GM19023 (cell line): ENCODE data around the gene OR5H6.
"Not testable (repeated sequence)": the region's sequence is repeated elsewhere in the genome, so short reads cannot be mapped to it uniquely, and the experiment has no call there.

ENCODE experiments used
- ATAC-seq: cut with Tn5 transposase; IDR thresholded peaks from one replicate; pipeline ENCODE4 v1.9.1; 2021; ENCODE audit warnings: mild to moderate bottlenecking, moderate library complexity; ENCODE audit not compliant: unreplicated experiment

The OR5H6 gene

DNA sequence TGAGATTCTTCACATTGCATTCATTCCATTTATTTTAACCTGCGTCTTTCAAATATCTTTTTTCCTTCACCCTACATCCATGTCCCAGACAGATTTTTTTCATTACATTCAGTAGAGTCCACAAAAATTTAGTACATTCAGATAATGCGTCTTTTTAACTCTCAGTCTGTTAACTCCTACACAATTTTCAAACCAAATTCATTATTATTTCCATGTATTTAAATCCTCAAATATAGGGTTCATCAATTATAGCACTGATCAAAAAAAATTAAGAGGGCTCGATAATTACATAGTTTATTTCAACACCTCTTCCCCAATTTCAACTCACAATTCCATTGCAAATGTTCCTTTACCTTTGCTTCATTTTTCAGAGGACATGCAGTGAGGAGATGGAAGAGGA, at the start of gene OR5H6:
Gene OR5H6 (plus strand): TSS at position 301 of the 400 bp plus-strand sequence. CDS start 89 bp downstream, at position 390.
- no peak for ATAC-seq

DNA sequence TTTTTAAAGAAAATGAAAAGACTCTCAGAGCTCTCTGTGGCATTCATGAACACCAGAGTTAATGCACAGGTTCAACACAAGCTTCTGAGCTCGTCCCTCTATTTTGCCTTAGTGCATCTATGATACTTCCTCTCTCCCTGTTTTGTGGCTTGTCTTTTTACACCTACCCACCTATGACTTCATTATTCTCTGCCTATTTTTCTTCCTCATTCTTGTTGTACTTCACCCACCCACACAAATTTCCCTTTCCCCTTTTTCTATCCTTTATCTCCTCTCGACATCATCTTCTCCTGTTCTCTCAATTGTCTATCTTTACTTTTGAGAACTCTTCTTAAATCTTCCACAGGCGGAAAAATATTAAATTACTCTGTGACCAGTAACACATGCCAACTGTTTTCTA, 49.0 kb upstream of the OR5H6 start:
- ATAC-seq, result no peak

DNA sequence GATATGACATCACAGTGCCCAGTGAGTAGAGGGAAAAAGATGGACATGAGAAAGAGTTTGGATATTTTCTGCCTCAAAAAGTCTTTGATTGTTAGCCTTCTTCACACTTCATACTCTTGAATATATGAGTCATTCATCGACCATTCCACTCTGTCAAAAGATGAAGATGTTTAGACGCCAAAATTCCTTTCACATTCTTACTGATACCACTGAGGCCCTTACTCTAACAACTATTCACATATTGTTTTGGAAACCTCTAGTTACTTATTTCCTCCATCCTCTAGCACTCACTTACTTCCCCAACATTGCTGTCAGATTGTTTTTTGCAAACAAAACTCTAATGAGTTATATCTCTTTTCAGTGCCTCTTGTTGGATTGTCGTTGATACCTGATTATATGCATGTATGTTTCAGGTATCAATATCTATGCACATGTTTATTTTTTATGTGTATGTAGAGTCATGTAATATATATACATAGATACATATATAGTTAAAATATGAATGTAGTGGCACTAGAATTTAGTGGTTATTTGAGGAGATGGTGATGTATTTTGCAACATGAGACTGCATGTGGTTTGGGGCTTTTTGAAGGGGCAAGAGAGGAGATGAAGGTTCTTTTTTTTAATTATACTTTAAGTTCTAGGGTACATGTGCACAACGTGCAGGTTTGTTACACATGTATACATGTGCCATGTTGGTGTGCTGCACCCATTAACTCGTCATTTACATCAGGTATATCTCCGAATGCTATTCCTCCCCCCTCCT, 40.0 kb upstream of the OR5H6 start:
- no peak for ATAC-seq

DNA sequence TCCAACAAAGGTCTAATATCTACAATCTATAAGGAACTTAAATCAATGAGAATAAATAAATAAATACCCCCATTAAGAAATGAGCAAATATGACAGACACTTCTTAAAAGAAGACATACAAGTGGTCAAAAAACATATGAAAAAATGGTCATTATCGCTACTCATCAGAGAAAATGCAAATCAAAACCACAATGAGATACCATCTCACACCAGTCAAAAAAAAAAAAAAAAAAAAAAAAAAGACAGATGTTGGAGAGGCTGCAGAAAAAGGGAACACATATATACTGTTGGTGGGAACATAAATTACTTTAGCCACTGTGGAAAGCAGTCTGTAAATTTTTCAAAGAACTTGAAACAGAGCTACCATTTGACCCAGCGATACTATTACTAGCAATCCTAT, 31.6 kb upstream of the OR5H6 start:
- no peak for ATAC-seq

DNA sequence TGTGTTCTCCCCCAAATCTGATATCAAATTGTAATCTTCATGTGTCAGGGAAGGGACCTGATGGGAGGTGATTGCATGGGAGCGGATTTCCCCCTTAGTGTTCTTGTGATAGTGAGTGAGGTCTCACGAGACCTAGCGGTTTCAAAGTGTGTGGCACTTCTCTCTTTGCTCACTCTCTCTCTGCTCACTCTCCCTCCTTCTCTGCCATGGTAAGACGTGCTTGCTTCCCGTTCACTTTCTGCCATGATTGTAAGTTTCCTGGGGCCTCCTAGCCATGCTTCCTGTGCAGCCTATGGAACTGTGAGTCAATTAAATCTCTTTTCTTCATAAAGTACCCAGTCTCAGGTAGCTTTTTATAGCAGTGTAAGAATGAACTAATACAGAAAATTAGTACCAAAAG, 30.6 kb upstream of the OR5H6 start:
- no peak for ATAC-seq

DNA sequence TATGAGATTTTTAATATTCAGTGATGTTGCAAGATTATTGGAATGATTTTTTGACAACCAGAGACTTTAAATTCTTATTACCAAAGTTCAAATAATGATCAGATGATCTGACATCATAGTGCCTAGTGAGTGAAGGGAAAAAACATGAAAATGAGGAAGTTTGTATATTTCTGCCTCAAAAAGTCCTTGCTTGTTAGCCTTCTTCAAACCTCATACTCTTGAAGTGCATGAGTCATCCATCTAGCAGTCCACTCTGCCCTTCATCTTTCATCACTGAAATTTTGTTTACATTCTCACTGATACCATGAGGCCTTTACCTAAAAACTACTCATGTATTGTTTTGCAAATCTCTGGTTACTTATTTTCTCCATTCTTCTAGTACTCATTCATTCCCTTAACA, 23.9 kb upstream of the OR5H6 start:
- no peak for ATAC-seq

DNA sequence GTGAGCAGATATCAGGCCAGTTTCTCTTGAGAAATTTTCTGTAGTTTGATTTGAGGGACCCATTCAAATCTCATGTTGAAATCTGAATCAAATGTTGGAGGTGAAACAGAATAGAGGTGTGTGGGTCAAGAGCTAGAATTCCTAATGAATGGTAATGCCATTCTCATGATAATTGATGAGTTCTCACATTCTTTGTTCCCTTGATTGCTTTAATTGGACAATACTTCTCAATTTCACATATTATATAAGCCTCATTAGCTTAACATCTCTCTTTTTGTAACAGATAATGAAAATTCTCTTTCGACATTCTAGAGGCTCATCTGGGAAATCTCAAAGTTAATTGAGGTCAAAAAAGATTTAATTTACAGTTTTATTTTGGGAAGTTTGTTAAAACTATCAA, 21.9 kb upstream of the OR5H6 start:
- no peak for ATAC-seq

DNA sequence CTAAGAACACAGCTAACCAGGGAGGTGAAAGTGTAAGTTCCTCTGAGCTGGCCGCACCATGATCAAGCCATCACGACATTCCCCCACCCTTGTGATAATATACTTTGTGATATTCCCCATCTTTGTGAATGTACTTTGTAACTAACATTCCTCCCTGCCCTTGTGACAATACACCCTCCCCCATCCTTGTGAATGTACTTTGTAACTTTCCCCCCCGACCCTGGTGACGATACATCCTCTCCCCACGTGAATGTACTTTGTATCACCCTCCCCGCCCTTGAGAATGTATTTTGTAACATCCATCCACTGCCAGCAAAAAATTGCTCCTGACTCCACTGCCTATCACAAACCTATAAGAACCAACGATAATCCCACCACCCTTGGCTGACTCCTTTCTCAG, 20.2 kb upstream of the OR5H6 start:
- no peak for ATAC-seq

DNA sequence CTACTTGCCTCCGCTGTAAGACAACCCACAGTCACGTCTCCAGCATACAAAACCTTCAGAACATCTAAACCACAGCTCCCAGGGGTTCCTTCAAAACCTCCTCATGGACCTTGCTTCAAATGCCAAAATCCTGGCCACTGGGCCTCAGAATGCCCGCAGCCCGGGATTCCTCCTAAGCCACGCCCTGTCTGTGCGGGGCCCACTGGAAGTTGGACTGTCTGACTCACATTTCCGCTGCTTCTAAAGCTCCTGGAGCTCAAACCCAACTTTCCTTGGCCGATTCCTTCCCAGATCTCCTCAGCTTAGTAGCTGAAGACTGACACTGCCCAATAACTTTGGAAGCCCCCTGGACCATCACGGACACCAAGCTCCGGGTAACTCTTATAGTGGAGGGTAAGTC, 17.9 kb upstream of the OR5H6 start:
- ATAC-seq, result no peak

DNA sequence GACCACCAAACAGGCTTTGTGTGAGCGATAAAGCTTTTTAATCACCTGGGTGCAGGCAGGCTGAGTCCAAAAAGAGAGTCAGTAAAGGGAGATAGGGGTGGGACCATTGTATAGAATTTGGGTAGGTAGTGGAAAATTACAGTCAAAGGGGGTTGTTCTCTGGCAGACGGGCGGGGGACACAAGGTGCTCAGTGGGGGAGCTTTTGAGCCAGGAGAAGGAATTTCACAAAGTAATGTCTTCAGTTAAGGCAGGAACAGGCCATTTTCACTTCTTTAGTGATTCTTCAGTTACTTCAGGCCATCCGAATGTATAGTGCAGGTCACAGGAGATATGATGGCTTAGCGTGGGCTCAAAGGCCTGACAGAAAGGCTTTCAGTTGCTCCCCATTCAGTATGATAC, 8.0 kb upstream of the OR5H6 start:
- not testable (repeated sequence) for ATAC-seq

DNA sequence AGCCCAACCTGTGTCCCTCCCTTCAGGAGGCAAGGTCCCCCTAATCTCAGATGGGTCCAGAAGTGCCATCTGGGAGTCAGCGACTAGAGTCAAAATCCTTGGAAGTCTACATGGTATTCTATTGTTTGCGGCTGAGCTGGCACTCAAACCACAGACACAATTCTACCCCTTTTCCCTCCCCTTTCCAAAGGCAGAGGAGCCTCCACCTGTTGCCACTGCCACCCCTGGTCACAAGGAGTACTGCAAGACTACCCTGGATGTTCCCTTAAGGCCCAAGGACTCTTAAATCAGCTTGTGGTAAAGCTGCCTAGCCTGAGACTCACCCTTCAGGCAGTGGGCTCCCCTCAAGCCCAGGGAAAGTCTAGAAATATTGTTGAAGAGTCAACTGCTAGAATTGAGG, 4.3 kb upstream of the OR5H6 start:
- ATAC-seq, result peak; percentile 79

DNA sequence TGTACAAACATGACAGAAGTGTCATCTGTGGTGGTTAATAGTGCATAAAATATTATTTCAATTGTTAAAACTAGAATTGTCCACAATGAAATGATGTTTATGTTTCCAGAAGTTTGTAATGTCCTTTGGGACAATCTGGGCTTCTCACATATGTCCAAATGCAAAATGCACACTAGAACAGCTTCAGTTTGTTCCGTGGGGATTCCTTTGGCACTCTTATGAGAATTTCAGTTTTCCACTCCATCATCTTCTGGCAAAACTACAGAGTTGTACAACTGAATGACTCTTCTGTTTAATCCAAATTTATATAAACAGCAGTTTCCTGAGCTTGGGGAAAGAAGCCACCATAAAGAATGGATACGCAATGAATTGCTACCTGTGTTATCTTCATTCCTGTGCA, 2.0 kb upstream of the OR5H6 start:
- no peak for ATAC-seq

DNA sequence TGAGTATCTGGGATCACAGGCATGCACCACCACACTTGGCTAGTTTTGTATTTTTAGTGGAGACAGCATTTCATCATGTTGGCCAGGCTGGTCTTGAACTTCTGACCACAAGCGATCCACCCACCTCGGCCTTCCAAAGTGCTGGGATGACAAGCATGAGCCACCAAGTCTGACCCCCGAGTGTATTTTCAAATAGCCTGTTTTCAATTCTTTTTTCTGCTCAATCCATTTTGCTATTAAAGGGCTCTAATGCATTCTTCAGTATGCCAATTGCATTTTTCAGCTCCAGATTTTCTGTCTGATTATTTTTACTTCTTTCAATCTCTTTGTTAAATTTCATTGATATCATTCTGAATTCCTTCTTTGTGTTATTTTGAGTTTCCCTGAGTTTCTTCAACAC, 5.8 kb downstream of the OR5H6 start:
- ATAC-seq, result no peak

DNA sequence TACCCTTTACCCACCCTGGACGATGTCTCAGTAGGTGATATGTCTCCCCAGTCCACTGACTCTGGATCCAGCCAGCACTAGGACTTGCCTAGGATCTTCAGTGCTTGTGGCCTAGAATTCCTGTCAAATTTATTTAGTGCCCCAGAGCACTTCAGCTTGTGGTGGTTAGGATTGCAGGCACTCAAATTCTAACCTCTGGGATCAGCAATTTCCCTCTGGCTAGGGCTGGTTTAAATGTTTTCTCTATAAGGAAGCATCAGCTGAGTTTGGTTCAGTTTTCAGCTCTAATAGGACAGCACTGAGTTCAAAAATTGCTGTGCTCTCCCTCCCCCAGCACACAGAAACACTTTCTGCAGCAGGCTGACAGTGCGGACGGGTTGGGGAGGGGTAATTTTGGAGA, 8.1 kb downstream of the OR5H6 start:
- no peak for ATAC-seq

DNA sequence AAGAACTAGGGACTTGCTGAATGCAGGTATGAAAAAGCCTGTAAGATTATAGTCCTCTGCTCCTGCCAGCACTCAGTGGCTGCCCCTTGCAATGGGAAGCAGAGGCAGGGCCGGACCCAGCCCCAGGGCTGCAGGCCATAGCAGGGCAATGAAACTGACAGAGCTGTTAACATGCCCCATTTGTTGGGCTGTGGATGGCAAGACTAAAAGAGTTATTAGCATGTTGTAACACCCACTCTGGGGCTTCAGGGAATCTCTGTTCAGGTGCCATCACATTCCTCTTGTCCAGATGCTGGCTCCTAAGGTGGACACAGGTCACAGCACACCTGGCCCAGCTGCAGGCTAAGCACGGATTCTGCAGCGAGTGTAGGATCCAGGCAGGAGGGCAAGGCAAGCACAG, 10.9 kb downstream of the OR5H6 start:
- no peak for ATAC-seq

DNA sequence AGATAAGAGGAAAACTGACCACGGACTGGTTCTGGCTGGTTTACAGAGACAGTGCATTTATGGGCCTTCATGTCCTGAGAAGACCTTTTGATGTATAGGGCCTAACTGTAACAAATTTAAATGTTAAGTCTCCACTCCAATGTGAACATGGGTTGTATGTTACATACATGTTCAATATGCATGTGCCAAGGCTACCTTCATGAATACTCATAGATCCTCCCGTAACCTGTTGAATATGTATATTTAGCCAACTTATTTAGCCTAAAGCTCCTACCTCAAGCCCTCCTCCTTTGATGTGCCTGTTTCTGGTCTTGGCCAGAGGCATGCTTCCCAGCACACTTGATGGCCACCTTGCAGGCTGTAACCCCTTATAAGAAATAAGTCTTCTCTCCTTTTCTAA, 18.2 kb downstream of the OR5H6 start, which contains the start of gene OR5H2:
Gene OR5H2 (plus strand): TSS at position 301 of the 400 bp plus-strand sequence. CDS start 398 bp downstream, outside the sequence.
- ATAC-seq, result no peak

DNA sequence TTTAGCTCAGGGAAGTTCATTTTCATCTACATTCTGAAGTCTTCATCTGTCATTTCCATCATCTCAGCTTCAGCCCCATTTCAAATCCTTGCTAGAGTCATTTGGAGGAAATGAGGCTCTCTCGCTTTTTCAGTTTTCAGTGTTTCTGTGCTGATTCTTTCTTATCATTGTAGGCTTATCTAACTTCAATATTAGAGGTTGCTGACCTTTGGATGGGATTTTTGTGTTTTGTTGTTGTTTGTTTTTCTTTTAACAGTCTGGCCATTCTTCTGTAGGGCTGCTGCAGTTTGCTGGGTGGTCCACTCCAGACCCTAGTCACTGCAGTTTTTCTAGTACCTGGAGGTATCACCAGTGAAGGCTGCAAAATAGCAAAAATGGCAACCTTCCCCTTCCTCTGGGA, 26.9 kb downstream of the OR5H6 start:
- ATAC-seq, result no peak

DNA sequence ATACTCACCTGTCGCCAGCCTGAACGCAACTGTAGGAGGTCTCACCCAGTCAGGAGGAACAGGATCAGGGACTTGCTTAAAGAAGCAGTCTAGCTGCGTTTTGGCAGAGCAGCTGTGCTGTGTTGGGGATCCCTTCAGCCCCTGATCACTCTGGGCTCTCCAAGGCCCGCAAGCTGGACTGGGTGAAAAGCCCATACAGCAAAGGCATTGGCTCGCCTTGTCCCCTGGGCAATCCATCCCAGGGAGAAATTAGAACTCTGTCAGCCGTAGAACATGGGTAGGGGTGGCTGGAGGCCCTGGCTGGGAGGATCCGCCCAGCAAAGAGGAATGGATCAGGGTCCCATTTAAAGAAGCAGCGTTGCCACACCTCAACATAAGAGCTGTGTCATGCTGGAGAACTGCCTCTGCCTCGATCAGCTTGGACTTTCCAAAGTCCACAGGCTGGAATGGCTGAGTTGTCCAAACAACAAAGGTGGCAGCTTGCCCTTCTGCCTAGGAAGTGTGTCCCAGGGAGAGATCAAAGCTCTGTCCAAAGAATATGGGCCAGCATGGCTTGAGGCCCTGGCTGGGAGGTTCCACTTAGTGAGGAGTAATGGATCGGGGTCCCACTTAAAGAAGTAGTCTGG, 27.4 kb downstream of the OR5H6 start:
- ATAC-seq, result no peak
